A172 (cell line): ENCODE data around the gene PPP1R14B. TPM values are rescaled to one million over a fixed set of nuclear protein-coding genes. Genes with fewer than 3 reads are reported as not detected.
A peak's percentile ranks its signal among the peaks of the same experiment; 100 is the strongest.

Source experiments
- DNase-seq: peaks from one replicate; pipeline ENCODE4 v3.0.0-alpha.2; 2015; ENCODE audit warnings: low spot score
- total RNA-seq: library from RNA; depleted of rRNA; stranded (reverse); fragments of >200 nt; shearing (Covaris generic); gene quantifications from 2 replicates; pipeline ENCODE4 v1.2.3, GENCODE V29; 2014; rRNA removed

PPP1R14B gene
- total RNA-seq, 1 experiment from 2014 or later: 455 TPM

GRCh38 chr11:64210301-64211020 is 36.3 kb downstream of the PPP1R14B start:
- no peak for DNase-seq

GRCh38 chr11:64209563-64209843 is 37.2 kb downstream of the PPP1R14B start:
- DNase-seq: no peak

GRCh38 chr11:64208796-64209562 is 37.8 kb downstream of the PPP1R14B start:
- no peak for DNase-seq

GRCh38 chr11:64208086-64208795 is 38.5 kb downstream of the PPP1R14B start:
- no peak for DNase-seq

GRCh38 chr11:64207256-64208085 is 39.3 kb downstream of the PPP1R14B start:
- DNase-seq: peak; percentile 94

- peak; percentile 30 for DNase-seq
Observed at GRCh38 chr11:64206457-64207255, 40.1 kb downstream of the PPP1R14B start, which contains the start of gene FERMT3. TSS of gene FERMT3 (plus strand) at chr11:64206721. CDS start at chr11:64207365, 644 bp downstream.

- peak; percentile 94 for DNase-seq
Observed at GRCh38 chr11:64204464-64204989, 42.2 kb downstream of the PPP1R14B start.

- DNase-seq: no peak
Observed at GRCh38 chr11:64204080-64204440, 42.7 kb downstream of the PPP1R14B start.

GRCh38 chr11:64203421-64204079 is 43.2 kb downstream of the PPP1R14B start:
- no peak for DNase-seq

- DNase-seq: no peak
Observed at GRCh38 chr11:64202992-64203391, 43.8 kb downstream of the PPP1R14B start.

- no peak for DNase-seq
Observed at GRCh38 chr11:64201543-64201942, 45.2 kb downstream of the PPP1R14B start.

GRCh38 chr11:64198511-64198910 is 48.2 kb downstream of the PPP1R14B start:
- DNase-seq: no peak

- no peak for DNase-seq
Observed at GRCh38 chr11:64196626-64197025, 50.1 kb downstream of the PPP1R14B start.

Other genes starting within 250 kb of the PPP1R14B start
- gene FLRT1, start 211.0 kb downstream of the PPP1R14B start, total RNA-seq: not detected in 2 replicates
- 2.9 and 6.3 TPM in 2 replicates for gene MACROD1, start 80.8 kb downstream of the PPP1R14B start, total RNA-seq
- 424 and 474 TPM in 2 replicates for gene STIP1, start 60.8 kb downstream of the PPP1R14B start, total RNA-seq
- gene FERMT3, start 40.2 kb downstream of the PPP1R14B start, total RNA-seq: 15.1 and 18.7 TPM in 2 replicates
- gene TRPT1, start 20.8 kb downstream of the PPP1R14B start, total RNA-seq: 33.8 and 47.3 TPM in 2 replicates
- 49.3 and 71.5 TPM in 2 replicates for gene NUDT22, start 20.7 kb downstream of the PPP1R14B start, total RNA-seq
- 3.0 and 12.0 TPM in 2 replicates for gene DNAJC4, start 16.4 kb downstream of the PPP1R14B start, total RNA-seq
- 24.4 and 33.0 TPM in 2 replicates for gene VEGFB, start 12.4 kb downstream of the PPP1R14B start, total RNA-seq
- gene FKBP2, start 5.8 kb downstream of the PPP1R14B start, total RNA-seq: 40.5 and 55.9 TPM in 2 replicates
- gene PLCB3, start 4.6 kb upstream of the PPP1R14B start, total RNA-seq: 51.0 and 64.8 TPM in 2 replicates
- 219 TPM in 2 replicates for gene BAD, start 37.7 kb upstream of the PPP1R14B start, total RNA-seq
- gene GPR137, start 38.9 kb upstream of the PPP1R14B start, total RNA-seq: 52.1 and 60.8 TPM in 2 replicates
- 0.07 TPM in 1 of 2 replicates, not detected in the other for gene KCNK4, start 44.4 kb upstream of the PPP1R14B start, total RNA-seq
- gene CATSPERZ, start 53.4 kb upstream of the PPP1R14B start, total RNA-seq: not detected in 2 replicates
- gene ESRRA, start 58.6 kb upstream of the PPP1R14B start, total RNA-seq: 30.4 and 46.6 TPM in 2 replicates
- gene TRMT112, start 70.6 kb upstream of the PPP1R14B start, total RNA-seq: 454 and 683 TPM in 2 replicates
- gene PRDX5, start 71.2 kb upstream of the PPP1R14B start, total RNA-seq: 300 and 344 TPM in 2 replicates
- 6.6 and 6.9 TPM in 2 replicates for gene CCDC88B, start 93.3 kb upstream of the PPP1R14B start, total RNA-seq
- 77.4 and 78.2 TPM in 2 replicates for gene RPS6KA4, start 112.2 kb upstream of the PPP1R14B start, total RNA-seq